Measurements from ENCODE around the gene ATP5F1B. TPM values are rescaled to one million over a fixed set of nuclear protein-coding genes. Genes with fewer than 3 reads are reported as not detected.

The ATP5F1B gene
- total and polyA plus RNA-seq, 2 of the 8 experiments (the other 6 are each of a cell fraction or from before 2014, with no cell fraction given) = 900 to 1,522 TPM

GRCh38 chr12:56670836-56671235 is 25.1 kb upstream of the ATP5F1B start (continued):
- TF ChIP-seq, protein P1, sequence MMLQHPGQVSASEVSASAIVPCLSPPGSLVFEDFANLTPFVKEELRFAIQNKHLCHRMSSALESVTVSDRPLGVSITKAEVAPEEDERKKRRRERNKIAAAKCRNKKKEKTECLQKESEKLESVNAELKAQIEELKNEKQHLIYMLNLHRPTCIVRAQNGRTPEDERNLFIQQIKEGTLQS (IDR thresholded peaks at IDR 0.05; ENCODE audit: insufficient read depth, low read depth, low read length) = no peak
- TF ChIP-seq KDM1A (IDR thresholded peaks at IDR 0.05; ENCODE audit: borderline replicate concordance, low read length) = no peak
- no peak for TF ChIP-seq PHF8 (conservative IDR thresholded peaks at IDR 0.05; ENCODE audit: low read depth, low read length)
- no peak for TF ChIP-seq EP300 (IDR thresholded peaks at IDR 0.05; ENCODE audit: borderline replicate concordance in 1 of 2, low read depth in 2 of 2, low read length in 2 of 2)
- TF ChIP-seq CBX8 (IDR thresholded peaks at IDR 0.05; ENCODE audit: borderline replicate concordance, low read depth, low read length) = no peak
- no peak for TF ChIP-seq JUND (IDR thresholded peaks at IDR 0.05; ENCODE audit: low read length)
- no peak for TF ChIP-seq RBBP5 (IDR thresholded peaks at IDR 0.05; ENCODE audit: borderline replicate concordance, low read depth, low read length)
